Skin of body (tissue), 2 donors: ENCODE measurements around the gene CFAP97D2. TPM values are rescaled to one million over a fixed set of nuclear protein-coding genes. Genes with fewer than 3 reads are reported as not detected.
"Not testable (repeated sequence)": the region's sequence is repeated elsewhere in the genome, so short reads cannot be mapped to it uniquely, and the experiment has no call there.

Experiments used
- DNase-seq: peaks from one replicate; lab custom pipeline; 2025; lab: John Stamatoyannopoulos, UW
- total RNA-seq: library from RNA; depleted of rRNA; stranded (reverse); fragments of >200 nt; gene quantifications from one replicate; pipeline ENCODE4 v1.2.3, GENCODE V29; 2014

The CFAP97D2 gene
- total RNA-seq, 1 donor from 2014 or later = not detected

DNA sequence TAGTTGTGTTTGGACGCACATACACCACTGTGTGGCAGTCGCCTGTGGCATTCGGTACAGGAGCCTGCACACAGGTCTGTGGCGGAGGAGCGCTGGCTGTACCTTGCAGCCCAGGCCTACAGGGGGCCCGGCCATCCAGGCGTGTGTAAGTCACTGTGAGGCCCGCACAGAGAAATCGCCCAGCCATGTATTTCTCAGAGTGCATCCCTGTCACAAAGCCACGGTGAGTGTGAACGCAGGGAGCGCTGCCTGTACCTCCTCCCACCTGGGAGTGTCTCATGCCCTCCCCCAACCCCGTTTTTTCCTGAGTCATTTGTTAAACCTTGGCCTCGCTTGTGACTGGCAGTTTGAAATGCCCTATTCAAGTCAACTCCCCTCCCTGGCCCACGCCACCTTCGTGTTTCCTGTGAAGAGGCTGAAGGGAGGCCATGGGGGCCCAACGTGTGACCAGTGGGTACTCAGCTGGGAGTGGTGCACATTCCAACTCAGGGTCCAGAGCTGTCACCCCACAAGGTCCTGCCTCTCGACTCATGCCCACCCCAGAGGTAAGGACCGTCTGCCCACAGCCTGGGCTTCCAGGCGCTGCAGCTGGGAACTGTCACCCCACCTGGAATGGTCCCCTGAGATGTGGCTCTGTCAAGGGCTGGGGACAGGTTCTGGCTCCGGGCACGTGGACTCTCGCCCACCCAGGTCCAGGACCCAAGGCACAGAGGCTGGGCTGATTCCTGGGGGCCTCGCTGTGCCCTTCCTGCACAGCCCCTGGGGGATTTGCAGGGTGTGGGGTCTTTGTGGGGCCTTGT lies 35.1 kb upstream of the CFAP97D2 start:
- no peak for DNase-seq

DNA sequence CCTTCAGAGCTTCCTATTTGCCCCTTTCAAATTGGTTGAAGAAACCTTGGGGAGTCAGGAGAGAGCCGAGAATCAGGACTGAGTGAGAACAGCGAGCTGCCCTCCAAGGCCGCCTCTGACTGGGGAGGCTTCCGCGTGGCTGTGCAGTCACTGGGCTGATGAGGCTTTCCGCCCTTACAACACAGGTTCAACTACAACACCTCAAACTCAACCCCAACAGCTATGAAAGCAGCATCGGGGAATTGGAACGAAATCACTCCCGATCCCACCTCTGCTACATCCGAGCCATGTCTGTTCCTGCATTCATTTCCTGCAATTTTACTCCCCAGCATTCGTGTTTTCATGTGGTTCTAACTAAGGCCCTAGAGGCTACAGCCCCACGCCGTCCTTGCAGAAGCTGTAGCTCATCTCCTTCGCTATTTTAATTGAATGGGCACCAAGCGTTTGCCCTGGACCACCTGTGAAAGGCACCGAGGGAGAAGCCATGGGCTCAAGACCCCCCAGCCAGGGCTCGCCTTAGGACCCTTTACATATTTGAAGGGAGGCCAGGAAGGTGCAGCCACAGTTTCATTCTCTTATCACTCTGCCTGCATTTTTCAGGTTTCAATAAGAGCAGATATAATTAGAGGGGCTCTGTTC lies 34.3 kb upstream of the CFAP97D2 start:
- no peak for DNase-seq

DNA sequence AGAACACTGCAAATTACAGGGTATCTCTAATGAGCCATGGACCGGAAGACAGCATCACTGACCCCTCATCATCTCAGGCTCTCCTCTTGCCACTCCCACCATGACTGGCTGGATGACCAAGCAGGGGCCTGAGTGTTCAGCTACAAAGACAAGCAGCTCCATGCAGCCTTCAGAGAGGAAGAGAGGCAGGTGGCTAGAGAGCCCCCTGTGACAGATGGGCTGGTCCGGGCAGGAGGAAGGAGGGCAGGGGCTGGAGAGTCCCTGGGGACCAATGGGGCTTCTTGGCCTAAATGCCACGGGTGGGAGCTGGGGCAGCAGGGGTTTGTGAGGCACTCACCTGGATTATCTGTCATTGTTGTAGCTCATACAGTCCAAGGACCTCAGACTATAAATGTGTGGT lies 33.8 kb upstream of the CFAP97D2 start:
- no peak for DNase-seq

DNA sequence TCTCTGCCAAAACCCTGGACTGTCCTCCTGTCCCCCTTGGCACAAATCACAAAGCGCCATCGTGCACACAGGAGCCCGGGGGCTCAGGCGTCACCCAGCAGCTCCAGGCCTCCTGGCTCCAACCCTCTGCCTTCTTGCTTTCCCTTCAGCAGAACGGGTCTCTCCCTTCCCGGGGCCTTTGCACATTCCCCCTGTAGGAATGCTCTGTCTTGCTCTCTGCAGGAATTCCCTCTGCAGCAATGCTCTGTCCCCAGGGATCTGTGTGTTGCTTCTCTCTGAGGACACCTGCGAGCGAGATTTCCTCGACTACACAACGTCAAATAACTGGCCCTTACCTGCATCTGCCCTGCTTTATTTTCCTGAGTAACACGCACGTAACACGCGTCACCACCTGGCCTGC lies 33.3 kb upstream of the CFAP97D2 start:
- DNase-seq = no peak

DNA sequence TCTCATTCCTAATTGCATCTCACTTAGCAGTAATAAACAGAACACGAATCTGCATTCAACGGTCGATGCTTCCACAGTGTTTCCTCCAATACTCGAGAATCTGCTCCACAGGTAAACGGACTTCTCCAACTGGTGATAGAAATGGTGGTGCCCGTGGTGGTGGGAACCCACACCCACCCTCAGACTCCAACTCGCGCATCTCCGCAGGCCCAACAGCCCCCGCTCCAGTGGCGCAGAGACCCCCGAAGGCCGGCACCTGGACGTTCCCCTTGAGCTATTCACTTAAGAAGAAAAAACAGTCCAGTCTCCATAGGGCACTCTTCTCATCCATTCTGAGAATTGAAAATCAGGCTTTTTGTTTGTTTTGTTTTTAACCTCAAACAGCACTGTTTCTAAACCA lies 32.9 kb upstream of the CFAP97D2 start:
- DNase-seq = no peak

DNA sequence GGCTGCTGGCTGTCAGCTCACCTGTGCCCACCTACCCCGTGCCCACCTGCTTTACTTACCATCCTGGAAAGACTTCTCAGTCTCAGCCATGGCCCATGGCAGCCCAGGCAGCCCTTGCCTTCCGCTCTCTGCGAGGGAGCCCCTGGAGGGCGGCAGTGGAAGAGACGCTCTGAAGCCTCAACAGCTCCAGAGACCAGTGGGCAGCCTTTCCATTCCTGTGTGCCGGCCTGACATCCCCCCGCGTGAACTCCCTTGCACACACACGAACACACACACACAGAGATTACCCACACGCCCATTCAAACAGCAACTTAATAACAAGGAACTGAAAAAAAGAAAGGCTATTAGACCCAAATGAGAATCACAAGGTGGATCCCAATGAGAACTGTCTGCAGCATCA lies 32.4 kb upstream of the CFAP97D2 start:
- DNase-seq = no peak

DNA sequence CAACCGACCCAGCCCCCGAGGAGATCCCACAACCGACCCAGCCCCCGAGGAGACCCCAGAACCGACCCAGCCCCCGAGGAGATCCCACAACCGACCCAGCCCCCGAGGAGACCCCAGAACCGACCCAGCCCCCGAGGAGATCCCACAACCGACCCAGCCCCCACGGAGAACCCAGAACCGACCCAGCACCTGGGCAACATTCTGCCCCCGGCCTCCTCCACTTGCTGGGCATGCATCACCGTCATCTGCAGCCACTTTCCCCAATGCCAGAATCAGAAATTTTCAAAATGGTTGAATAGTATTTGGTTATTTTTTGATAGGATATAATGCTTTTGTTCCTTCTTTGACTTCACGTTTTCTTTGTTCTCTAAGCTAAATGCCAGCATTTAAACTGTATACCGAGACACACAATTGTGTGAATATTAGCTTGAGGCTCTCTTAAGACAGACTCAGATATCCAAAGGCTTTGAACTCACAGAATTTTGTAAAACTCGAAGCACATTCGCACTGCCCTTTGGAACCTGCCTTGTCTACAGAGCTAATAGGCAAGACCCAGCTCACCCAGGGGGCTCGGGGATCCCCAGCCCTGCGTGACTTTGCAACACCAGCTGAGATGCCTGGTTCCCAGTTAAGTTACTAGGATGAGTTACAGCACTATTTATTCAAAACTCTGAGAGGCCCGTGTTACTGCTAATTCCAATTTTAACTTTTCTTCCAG lies 31.1 kb upstream of the CFAP97D2 start:
- DNase-seq = no peak

DNA sequence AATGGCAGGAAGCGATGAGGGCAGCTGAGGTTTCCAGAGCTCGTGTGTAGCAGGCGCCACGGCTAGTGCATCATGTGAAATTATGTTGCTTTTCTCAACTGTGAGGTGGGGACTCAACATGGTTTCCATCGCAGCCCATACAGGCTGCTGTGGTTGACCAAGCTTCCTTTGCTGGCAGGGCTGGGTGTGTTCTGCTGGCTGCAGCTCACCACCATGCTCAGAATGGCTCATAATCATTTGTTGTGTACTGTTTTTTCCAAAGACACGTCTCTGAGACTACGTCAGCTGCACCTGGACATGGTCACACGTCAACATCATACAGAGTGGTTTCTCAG lies 30.6 kb upstream of the CFAP97D2 start:
- no peak for DNase-seq

DNA sequence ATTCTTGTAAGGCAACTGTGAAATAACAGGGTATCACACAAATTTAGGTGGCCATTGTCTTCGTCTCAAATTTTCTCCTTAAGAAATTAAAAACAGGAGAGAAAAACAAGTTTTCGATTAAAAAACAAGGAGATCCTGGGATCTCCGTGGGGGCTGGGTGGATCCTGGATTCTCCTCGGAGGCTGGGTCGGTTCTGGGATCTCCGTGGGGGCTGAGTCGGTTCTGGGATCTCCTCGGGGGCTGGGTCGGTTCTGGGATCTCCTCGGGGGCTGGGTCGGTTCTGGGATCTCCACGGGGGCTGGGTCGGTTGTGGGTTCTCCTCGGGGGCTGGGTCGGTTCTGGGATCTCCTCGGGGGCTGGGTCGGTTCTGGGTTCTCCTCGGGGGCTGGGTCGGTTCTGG lies 30.2 kb upstream of the CFAP97D2 start:
- DNase-seq = not testable (repeated sequence)

DNA sequence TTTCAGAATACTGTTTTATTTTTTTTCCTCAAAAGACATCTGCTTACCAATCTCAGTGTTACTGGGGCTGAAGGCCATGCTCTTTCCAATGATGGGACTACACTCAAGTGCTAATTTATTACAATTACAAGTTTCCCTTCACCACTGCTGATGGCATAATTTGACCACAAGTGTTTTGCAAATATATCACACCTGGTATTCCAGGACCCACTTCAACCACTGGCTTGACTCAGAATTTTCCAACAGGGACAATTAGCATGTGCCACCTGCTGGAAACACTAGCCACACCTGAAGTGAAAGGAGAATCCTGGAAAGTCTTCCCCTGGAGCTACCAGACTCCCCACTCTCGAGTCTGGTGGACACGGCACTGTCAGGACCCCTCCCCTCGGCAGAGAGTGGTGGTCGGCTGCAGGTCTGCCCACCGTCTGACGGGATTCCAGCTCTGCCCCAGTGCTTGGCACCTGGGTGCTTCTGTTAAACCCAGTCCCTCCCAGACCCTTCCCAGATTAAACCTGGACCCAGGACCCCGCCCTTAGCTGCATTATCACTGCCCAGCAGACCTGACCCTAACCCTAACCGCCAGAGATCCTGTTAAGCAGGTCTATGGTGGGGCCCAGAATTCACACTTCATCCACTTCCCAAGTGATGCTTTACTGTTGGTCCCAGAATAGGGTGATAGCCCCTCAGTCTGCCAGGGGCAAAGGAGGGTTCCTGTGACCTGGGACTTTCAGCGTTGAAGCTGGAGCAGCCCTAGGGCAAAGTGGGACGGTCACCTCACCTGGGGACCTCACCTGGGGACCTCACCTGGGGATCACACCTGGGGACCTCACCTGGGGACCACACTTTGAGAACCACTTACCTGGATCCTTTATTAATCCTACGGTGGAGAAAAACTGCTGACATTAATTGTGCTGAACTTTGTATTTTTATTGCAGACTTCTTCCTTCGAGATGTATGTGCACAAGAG lies 29.0 kb upstream of the CFAP97D2 start:
- no peak for DNase-seq

DNA sequence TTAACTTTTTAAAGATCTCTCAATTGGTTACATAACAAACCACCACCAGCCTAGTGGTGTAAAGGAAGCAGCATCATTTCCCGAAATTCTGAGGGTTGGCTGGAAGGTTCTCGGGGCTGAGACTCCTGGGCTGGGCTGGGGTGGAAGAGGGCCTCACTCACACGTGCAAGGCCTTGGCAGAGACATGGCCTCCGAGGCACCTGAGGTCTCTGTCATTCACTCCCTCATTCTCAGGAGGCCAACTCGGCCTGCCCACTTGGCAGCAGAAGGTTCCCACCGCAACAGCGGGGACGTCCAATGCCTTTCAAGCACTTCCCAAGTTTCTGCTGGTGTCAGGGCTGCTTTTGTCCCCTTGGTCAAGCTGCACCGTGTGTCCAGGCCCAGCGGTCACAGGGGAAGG lies 28.0 kb upstream of the CFAP97D2 start:
- DNase-seq = no peak

DNA sequence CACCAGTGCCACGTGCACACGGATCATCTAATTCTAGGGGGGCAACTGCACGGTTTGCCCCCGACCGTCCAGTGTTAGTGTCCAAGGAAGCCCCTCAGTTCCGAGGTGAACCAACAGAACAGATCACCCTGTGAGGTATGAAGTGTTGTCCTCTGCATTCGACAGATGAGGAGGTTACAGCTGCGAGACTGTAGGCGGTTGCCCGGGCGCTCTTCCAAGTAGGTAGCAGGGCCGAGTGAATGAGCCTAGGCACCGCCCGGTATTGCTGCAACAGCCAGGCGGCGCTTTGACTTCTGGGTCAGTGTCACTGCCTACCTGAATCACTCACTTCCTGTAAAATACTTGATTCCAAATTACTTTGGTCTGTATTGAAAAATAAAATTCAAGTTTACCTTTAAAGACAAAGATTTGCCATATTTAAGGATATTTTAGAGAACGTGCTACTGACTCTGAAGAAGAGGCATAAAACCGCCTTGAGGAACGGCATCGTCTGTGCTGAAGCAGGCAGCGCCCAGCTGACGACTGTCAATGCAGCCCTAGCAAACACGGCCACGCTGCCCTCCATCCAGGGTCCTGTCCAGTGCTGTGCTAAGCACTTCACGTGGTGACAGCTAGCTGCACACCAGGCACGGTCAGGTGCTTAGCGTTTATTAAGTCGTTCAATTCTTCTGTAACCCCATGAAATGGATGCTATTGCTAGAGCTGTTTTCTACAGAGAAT lies 27.3 kb upstream of the CFAP97D2 start:
- DNase-seq = no peak

DNA sequence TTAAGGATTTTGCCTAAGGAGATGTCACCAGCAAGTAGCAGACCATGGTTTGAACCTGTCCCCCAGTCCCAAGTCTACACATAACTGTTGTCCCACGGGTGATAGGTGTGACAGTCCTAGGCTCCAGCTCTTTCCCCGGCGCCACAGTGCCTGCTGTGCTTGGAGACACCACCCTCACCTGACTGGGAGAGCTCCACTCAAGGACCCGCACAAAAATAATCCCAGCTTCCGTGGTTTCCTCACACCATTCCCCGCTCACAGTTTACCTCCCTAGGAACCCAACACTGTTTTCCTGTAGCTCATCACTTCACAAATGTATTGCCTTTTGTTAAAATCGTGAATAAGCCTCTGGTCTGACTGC lies 26.8 kb upstream of the CFAP97D2 start:
- DNase-seq = no peak

DNA sequence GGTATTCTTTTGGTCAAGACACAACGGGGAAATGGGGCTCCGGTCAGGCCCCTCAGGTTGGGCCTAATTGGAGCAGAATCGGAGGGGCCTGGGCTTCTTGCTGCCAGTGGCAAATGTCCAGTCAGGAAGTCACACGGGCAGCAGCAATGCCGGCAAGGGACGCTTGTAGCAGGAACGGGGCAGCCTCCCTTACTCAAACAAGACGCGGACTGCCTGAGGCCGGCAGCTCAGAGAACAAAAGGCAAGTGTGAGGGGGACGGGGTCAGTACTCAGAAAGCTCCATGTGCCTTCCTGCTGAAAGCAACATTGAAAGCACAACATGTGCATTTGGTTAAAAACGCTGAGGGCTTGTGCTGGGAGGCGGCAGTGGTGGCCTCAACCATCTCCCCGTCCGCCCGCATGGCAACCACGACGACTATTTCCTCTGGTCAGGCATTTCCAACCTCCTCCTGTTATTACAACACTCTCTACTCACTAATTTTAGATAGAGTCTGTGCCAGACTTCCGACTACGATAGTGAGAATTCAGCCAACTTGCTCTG lies 26.2 kb upstream of the CFAP97D2 start:
- peak; percentile 17 for DNase-seq

DNA sequence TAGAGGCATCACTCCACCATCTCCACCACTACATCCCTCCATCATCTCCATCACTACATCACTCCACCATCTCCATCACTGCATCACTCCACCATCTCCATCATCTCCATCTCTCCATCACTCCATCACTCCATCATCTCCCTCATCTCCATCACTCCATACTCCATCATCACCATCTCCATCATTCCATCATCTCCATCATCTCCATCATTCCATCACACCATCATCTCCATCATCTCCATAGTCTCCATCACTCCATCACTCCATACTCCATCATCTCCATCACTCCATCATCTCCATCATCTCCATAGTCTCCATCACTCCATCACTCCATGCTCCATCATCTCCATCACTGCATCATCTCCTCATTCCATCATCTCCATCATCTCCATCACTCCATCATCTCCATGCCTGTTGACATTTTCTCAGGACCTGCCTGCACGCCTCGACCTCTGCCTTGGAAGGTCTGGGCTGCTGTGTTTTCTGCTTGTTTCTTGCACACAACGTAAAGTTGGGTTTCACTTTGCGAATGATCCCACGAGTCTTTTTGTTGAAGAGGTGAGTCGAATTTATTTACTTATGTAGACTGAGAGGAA lies 25.5 kb upstream of the CFAP97D2 start:
- no peak for DNase-seq

DNA sequence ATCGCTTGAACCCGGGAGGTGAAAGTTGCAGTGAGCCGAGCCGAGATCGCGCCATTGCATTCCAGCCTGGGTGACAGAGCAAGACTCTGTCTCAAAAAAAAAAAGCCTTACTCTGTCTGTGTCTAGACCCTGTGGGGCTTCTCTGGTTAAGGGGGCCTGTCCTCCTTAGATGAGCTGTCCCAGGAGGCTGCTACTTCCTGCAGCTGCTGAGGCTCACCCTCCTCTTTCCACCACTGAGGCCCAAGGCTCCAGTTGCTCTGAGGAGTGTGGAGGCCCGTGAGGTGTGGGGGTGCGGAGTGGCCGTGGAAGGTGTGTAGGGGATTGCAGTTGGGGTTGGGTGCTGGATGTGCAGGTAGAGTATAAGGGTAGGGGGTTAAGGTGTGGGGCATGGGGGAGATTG lies 24.6 kb upstream of the CFAP97D2 start:
- no peak for DNase-seq

DNA sequence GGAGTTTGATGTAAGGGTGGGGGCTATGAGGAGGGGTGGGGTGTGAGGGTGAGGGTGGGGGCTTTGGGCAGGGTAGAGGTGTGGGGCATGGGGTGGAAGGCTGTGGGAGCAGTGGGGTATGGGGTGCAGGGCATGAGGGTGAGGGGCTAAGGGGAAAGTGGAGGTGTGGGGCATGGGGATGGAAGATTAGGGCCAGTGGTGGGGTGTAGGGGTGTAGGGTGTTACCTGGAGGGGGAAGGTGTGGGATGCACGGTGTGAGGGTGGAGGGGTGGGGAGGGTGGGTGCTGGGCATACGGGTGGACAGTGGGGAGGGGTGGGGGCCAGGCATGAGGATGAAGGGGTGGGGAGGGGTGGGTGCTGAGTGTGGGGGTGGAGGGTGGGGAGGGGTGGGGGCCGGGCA lies 23.7 kb upstream of the CFAP97D2 start:
- DNase-seq = no peak

DNA sequence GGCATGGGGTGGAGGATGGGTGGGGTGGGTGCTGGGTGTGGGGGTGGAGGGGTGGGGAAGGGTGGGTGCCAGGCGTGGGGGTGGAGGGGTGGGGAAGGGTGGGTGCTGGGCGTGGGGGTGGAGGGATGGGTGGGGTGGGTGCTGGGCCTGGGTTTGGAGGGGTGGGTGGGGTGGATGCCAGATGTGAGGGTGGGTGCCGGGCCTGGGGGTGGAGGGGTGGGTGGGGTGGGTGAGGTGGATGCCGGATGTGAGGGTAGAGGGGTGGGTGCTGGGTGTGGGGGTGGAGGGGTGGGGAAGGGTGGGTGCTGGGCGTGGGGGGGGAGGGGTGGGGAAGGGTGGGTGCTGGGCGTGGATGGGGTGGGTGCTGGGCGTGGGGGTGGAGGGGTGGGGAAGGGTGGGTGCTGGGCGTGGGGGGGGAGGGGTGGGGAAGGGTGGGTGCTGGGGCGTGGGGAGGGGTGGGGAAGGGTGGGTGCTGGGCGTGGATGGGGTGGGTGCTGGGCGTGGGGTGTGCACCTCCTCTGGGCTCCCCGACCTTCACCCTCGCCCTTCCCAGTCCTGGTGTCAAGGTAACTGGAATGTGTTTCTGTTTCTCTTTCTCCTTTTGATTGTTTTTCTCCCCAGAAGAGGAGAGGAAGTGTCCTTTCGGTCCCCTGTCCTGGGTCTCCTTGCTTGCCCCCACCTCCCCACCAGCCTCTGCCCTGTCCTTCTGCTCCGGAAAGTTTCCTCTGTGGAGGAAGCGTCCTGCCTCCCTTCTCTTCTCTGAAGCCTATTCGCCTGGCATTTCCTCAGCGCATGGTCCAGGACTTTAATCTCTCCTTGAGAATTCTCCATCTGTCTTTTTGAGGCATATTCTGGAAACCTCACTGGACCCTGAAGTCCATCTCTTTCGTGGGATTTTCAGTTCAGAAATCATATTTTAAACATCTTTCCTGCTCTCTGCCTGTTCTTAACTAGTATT lies 22.9 kb upstream of the CFAP97D2 start:
- no peak for DNase-seq

DNA sequence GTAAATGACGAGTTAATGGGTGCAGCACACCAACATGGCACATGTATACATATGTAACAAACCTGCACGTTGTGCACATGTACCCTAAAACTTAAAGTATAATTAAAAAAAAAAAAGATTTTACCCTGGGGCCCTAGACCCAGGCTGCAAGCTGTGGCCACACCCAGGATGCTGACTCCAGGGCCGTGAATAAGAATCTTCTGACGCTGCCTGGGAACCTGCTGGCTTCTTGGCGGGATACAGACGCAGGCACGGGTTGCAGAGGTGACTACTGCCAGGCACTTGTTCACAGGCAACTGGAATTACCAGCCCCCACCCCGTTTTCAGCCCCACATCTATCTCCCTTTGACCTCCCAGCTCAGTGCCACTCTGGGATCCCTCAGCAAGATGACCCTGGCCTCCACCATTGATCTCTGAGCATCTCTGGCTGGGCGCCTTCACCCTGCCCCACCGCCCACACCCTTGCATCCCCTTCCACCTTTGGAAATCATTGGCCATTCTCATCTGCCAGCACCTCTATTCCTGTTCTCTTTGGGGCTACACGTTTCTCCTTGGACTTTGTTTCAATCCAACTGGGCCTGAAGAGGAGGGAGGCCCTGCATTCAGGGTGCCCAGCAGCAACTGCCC lies 21.1 kb upstream of the CFAP97D2 start:
- no peak for DNase-seq
